Keratinocyte (primary cell): ENCODE data around the gene PCDH9.

ENCODE experiments used
- CTCF ChIP-seq, 3 experiments: IDR thresholded peaks in 1 of 3; conservative IDR thresholded peaks in 1 of 3; optimal IDR thresholded peaks in 1 of 3; 2 replicates in 2 of 3; 3 replicates in 1 of 3; pipeline versions ENCODE3 to v1.5.1; 2011; ENCODE audit warnings: low read length in 3 of 3, mild to moderate bottlenecking in 3 of 3, moderate library complexity in 2 of 3, control low read depth in 1 of 3, inconsistent platforms in 1 of 3; ENCODE audit not compliant: insufficient read depth in 2 of 3; ENCODE audit errors: extremely low read depth in 1 of 3
- EZH2 ChIP-seq: IDR thresholded peaks from one replicate; pipeline ENCODE4 v1.6.1; 2012; ENCODE audit warnings: inconsistent platforms, mild to moderate bottlenecking, low read length, moderate library complexity

DNA sequence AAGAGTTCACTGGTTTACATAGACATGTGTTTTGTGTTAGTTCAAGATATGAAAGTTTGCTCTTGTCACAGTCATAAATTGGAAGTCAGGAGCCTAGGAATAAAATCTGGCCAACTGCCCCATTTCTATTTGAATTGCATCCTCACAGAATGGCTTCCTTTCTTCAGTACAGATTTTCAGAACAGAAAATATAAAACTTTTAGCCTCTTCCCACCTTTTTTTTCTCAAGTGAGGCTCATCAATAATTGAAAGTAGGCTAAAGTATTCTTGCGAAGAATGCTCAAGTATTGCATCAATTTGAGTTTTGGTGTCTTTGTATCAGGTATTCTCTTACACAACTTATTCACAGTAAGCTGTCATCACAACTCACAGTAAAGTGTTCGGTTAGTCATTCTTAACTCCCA is 802.7 kb downstream of the PCDH9 start:
- TF ChIP-seq CTCF (optimal IDR thresholded peaks at IDR 0.05 in 1 of 3, IDR thresholded peaks at IDR 0.05 in 1 of 3, conservative IDR thresholded peaks at IDR 0.05 in 1 of 3; ENCODE audit: extremely low read depth in 1 of 3, insufficient read depth in 2 of 3, low read length in 3 of 3), result no peak
- no peak for TF ChIP-seq EZH2
